ENCODE measurements around the gene AMY1A. TPM values are rescaled to one million over a fixed set of nuclear protein-coding genes. Genes with fewer than 3 reads are reported as not detected.
"Not testable (repeated sequence)": the region's sequence is repeated elsewhere in the genome, so short reads cannot be mapped to it uniquely, and the experiment has no call there.

Gene AMY1A
- total RNA-seq, 2 experiments from 2014 or later = not detected

GRCh38 chr1:103710381-103710780 lies 54.8 kb downstream of the AMY1A start:
- POLR2A ChIA-PET; H3K9me3 Mint-ChIP-seq; H3K4me1 Mint-ChIP-seq; H3K27me3 Mint-ChIP-seq; DNase-seq; H3K36me3 Mint-ChIP-seq; ATAC-seq (ENCODE audit: low read depth); H3K4me3 Mint-ChIP-seq; H3K27ac Mint-ChIP-seq: not testable (repeated sequence)

Other genes with a start within 250 kb of the AMY1A start
- gene RNPC3, start 130.1 kb upstream of the AMY1A start, total RNA-seq = 10 to 100 TPM; 44.4 to 47.8 TPM
- gene AMY2B, start 84.2 kb upstream of the AMY1A start, total RNA-seq = 10 to 100 TPM; 23.3 to 23.5 TPM
- not detected for gene AMY2A, start 38.3 kb upstream of the AMY1A start, total RNA-seq
- gene AMY1B, start 40.5 kb downstream of the AMY1A start, total RNA-seq = not detected
- gene AMY1C, start 94.1 kb downstream of the AMY1A start, total RNA-seq = not detected

Data from activated naive CD8-positive, alpha-beta T cell treated with anti-CD3 and anti-CD28 coated beads, Interleukin-2, amount 10 ng/mL, durations not matched to agents 7 days and 5 days (primary cell).